Mesodermal cell (in vitro differentiated cells): Measurements from ENCODE around the gene SNORC.

Experiments used
- H3K27ac ChIP-seq: 2 replicates; pipeline ENCODE4 v1.7.0; 2013; ENCODE audit warnings: mild to moderate bottlenecking, low read depth, low read length, moderate library complexity; ENCODE audit not compliant: severe bottlenecking
- H3K36me3 ChIP-seq: 2 replicates; pipeline ENCODE4 v1.7.1; 2013; ENCODE audit warnings: mild to moderate bottlenecking, low read length, moderate library complexity; ENCODE audit not compliant: control insufficient read depth, insufficient read depth
- H3K4me1 ChIP-seq: one replicate; pipeline ENCODE4 v1.7.1; 2013; ENCODE audit warnings: mild to moderate bottlenecking, low read length; ENCODE audit not compliant: insufficient read depth, control insufficient read depth, poor library complexity, severe bottlenecking
- H3K4me3 ChIP-seq: 2 replicates; pipeline ENCODE4 v1.7.0; 2013; ENCODE audit warnings: low read length, control low read depth, mild to moderate bottlenecking; ENCODE audit not compliant: insufficient read depth, poor library complexity, severe bottlenecking; ENCODE audit errors: extremely low read depth
- H3K9me3 ChIP-seq: 2 replicates; pipeline ENCODE4 v1.7.1; 2013; ENCODE audit warnings: mild to moderate bottlenecking, low read length, moderate library complexity; ENCODE audit not compliant: control insufficient read depth
- WGBS, 2 experiments: methylation state at CpG; one replicate each; pipeline ENCODE4 v1.1.5; 2013; ENCODE audit warnings: missing lambda C conversion rate in 2 of 2; ENCODE audit not compliant: insufficient coverage in 2 of 2; 5-methylcytosine and 5-hydroxymethylcytosine counted together

SNORC gene

DNA sequence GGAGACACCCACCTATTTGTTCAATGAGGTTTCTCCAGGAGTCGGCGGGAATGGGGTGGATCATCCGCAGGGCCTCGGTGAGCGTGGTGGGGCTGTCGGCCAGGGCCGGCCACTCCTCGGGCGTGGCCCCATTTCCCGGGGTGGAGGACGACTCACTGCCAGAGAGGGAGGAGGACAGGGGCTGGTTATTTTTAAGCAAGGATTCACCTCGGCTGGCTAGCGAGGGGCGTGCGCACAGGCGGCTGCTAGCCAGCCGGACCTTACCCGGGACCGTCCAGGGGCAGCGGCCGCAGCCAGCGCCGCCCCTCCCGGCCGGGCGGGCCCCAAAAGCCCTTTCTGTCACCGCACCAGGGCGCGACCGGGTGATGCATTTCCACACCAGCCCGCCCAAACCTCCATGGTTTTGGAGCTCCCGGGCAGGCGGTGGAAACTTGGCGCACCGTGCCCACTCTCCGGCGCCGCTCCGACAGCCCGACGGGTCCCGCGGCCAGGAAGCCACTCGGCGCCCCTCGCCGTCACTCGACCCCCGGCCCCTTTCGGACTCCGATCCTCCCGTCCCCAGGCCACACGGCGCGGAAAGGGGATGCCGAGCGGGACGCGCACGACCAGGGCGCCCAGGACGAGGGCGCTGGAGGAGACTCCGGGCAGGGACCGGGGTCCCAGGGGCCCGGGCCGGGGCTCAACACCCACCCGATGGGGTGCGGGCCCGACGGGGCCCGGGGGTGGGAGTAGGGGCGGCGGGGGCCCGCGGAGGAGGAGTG lies 57.1 kb downstream of the SNORC start:
- Histone ChIP-seq H3K4me1 (no peaks in the 10 kb centered on the region), H3K36me3 (no peaks in the 10 kb centered on the region), H3K4me3 (peak overlapping the region; percentile 26), H3K9me3 (no peaks in the 10 kb centered on the region), H3K27ac (no peak overlapping the region)
- WGBS, 2 experiments: 3 to 4% methylated on average over 29 to 53 of the region's 76 CpGs

DNA sequence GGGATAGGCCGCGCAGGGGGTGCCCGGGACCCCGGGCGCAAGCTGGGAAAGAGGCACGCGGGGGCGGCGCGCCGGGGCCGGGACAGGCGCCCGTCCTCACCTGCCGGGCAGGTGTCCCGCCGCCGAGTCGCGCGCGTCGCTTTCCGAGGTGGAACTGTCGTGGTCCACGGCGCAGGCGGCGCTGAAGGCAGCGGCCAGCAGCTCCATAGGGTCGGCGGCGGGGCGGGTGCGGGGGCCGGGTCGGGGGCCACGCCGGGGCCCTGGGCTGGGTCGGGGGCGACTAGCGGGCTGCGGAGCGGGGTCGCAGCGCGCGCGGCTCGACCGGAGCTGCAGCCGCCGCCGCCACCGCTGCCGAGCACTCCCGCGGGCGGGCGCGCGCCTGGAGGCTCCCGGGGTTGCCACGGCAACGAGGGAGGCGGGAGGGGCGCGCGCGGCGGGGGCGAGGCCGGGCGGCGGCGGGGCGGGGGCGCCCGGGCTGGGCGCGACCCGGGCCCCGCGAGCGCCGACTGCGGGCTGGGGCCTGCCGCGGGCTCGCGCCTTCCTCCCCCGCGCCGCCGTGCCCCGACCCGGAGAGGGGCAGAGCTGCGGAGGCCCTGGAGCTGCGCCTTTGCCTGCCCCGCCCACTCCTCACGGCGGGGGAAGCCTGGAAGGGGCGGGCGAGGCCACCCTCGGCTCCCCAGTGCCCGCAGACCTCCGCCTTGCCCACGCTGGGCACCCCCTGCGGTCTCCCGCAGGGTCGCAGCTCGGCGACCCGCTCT lies 57.9 kb downstream of the SNORC start:
- 0% methylated on average over 59 to 100 of the region's 114 CpGs for WGBS, 2 experiments
- H3K36me3 ChIP-seq: no peaks in the 10 kb centered on the region
- no peaks in the 10 kb centered on the region for H3K4me1 ChIP-seq
- peak overlapping the region; percentile 26 for H3K4me3 ChIP-seq
- H3K9me3 ChIP-seq: no peaks in the 10 kb centered on the region
- H3K27ac ChIP-seq: no peak overlapping the region
